DMS 273 (cell line): Measurements from ENCODE around the gene SERPINB1.

Source experiments
- DNase-seq: peaks from one replicate; lab custom pipeline; 2025; ENCODE audit not compliant: unreplicated experiment; lab: John Stamatoyannopoulos, UW

The SERPINB1 gene

DNA sequence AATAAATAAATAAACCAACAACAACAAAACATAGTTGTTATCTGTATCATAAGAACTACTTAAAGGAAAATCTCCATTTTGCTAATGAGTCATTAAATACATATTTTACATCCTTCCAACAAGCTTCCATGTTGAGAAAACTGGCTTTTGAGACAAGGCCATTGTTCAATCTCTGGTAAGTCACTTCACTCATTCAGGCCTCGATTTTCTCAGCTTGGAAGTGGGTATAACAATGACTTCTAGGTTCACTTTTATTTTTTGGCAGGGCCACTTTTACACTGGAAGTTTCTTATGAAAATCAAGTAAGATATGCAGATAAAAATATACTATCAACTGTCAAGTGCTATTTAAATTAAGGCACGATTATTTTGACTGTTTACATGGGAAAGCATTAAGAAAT, 46.5 kb downstream of the SERPINB1 start:
- DNase-seq: no peak

- no peak for DNase-seq
Measured at GRCh38 chr6:2794171-2794730, 47.4 kb downstream of the SERPINB1 start.

GRCh38 chr6:2793534-2794151, 48.0 kb downstream of the SERPINB1 start:
- DNase-seq: no peak

DNA sequence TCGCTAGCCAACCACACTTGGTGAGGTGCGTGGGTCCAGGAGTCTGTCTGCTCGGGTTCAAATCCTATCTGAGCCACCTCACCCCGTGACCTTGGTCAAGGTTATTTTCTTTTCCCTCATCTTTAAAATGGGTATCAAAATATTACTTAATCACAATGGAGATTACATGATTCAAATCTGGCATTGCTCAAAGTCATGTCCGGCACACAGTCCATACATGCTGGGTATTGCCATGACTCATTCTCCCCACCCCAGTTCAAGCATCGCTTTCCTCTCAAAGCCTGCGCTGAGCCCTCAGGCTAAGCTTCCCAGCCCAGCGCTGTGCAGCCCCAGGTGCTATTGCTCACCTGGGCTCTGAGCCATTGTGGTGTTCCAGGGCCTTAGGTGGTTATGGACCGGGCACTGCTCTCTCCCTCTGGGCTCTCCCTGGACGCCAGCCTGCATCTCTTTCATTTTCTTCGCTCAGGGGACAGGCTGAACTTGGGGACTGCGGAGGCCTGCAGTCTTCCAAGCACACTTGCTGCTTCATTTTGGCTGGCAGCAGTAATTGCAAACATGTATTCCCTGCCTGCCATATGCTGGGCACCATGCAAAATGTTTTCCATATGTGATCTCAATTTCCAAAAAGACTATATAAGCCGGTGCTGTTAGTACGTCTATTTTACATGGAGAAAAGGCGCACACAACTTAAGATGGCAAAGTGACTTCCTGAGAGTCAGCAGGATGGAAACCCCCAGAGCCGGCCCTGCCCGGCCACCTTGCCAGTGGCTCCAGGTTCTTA, 49.1 kb downstream of the SERPINB1 start:
- DNase-seq: no peak

DNA sequence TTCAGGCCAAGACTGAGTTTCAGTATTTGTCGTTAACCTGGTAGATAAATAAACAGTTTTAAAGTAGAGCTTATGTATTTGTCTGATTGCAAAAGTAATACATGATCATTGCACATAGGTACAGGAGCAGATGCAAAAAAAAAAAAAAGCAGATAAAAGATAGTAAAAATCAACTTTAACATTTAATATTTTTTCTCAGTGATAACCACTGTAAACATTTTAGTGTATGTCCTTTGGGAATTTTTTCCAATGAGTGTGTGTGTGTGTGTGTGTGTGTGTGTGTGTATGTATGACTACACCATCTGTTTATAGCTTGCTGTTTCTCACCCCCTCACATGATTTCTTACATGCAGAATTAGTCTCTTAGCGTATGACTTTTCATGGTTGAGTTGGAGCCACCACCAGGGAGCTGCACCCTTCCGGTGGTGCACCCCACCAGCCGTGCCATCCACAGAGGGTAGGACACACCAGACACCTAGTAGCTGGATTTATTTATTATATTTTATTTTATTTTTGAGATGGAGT, 50.2 kb downstream of the SERPINB1 start:
- peak; percentile 41 for DNase-seq

DNA sequence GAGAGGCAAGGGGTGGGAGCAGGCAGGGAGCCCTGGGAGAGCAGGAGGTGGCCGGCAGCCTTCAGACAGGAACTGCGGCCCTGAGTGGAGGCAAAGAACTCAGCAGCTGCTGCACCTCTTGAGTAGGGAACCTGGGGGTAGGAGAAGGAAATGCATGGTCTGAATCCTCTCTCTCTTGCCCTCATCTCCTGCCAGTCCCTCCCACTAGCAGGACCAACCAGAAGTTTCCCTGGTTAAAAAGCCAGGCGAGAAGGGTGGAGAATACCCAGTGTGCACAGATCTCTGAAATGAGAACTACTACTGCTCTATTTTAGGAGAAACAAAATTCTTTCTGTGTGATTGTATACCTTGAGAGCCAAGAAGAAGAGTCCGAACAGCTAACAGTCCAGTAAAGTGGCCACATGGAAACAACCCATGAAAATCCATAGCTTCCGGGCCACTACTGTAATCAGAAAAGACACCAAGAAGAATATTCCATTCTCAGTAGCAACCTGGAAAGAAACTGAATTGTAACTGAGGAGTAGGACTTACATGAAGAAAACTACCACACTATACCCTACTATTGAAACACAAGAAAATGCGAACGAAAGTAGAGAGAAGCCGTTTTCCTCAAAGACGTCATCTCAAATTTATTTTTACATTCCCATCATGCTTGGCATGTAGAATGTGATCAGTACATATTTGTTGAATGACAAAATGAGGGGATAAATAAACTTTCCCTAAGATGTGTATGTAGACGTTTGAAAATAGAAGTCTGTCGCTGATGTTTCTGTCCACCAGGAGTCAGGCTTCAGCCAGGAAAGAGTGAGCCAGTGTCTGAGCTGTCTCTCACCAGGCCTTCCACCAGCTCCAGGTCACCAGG, 50.8 kb downstream of the SERPINB1 start:
- DNase-seq: peak; percentile 87

DNA sequence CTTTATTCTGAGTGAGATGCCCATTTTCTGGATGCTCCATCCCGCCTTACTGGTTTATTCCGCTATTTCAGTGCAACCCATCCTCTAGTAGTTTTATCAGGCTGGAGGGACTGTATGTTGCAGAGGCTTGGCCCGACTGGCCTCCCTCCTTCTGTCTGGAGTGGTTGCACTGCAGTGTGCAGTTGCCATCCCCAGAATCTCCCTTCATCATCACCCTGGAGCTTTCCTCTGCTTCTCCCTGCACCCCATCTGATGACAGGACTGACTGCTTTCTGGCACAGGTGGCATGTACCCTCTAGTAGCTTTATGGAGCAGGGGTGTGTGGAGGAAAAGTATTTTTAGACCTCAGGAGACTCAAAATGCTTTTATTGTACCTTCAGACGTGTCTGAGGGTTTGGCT, 55.4 kb downstream of the SERPINB1 start:
- DNase-seq: no peak

GRCh38 chr6:2784930-2785329, 56.7 kb downstream of the SERPINB1 start:
- no peak for DNase-seq

DNA sequence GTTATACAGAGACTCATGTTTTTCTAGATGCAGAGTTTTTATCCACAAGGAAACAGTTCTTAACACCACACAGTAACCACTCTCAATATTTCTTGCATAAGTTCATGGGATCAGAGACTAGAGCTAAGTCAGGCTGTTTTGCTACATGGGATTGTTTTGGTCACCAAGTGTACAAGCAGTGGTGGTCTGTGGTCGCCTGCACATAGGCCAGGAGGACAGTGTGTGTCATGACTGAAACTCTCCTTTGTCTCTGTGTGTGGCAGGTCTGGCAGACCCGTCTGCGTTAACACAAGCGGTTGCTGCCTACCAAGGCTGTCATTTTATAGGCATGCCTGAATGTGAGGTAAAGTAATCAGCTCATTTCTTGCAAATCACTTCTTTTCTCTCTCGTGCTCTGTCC, 57.6 kb downstream of the SERPINB1 start:
- no peak for DNase-seq

- peak; percentile 86 for DNase-seq
Measured at GRCh38 chr6:2783188-2783963, 58.3 kb downstream of the SERPINB1 start.

DNA sequence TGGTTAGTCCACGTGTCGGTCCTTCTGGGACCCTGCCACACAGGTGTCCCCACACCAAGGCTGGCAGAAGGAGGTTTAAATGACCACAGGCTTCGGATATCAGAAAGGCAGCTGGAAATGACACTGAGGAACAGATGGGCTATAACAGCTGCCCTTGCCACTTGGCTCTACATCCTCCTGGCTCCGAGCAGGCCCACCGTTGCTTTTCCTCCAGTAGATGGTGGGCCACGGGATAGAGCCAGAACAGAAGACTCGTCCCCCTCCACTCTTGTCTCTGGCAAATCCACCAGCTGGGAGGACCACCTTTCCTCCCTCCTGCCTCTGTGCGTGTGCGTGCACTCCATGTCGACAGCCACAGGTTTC, 58.9 kb downstream of the SERPINB1 start:
- DNase-seq: peak; percentile 89

DNA sequence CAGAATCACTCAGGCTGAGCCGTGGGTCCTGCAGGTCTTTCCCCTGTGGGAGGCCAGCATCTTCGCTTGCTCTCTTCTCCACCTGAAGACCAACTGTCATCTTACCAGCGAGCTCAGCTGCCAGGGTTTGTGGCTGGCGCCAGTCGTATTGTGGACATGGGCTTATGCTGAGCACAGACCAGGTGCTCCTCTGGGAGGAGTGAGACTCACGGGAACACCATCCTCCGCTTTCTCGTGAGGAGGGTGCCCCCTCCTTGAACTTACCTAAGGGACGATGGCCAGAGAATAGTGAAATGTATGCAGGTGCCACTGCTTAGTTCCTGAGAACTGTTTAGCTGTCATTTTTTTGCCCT, 59.3 kb downstream of the SERPINB1 start:
- peak; percentile 35 for DNase-seq
